PC-9 (cell line): ENCODE data around the gene ANXA10.

ENCODE experiments used
- EZH2 ChIP-seq: fragments of 200-600 bp; sonication (generic); IDR thresholded peaks from 2 replicates; pipeline ENCODE4 v1.8.0; 2017; ENCODE audit warnings: antibody characterized with exemption, low read depth
- TF ChIP-seq, protein P1 (sequence below): fragments of 200-600 bp; sonication (generic); conservative IDR thresholded peaks from 2 replicates; pipeline ENCODE4 v1.6.1; 2017; ENCODE audit warnings: mixed run types, antibody characterized with exemption, mild to moderate bottlenecking, moderate library complexity

DNA sequence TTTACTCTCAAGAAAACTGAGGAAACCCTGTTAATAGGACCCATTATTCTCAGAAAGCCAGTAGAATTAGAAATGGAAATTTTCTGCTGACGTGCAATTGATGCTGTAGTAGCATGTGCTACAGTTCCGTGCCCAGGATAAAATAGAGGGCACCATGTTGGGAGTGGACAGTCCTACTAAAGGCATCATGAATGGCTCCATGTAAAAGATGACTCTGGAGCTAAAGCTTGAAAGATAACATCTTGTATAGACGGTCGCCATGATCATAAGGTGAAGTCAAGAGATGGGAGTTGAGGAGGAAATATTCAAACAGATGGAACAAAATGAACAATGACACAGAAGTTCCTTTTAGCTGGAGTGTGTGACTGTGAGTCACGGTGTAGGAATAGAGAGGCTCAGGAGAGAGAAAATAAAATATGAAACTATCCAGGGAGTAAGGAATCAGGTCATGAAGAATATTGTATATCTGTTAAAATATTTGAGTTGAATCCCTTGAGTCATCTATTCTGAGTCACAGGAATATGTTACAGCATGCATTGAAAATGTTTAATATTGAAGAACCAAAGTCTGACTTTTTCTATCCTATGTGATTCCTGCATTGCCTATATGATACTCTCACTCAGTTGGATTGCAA, 31.8 kb downstream of the ANXA10 start:
- TF ChIP-seq EZH2, result no peak
- TF ChIP-seq, protein P1, sequence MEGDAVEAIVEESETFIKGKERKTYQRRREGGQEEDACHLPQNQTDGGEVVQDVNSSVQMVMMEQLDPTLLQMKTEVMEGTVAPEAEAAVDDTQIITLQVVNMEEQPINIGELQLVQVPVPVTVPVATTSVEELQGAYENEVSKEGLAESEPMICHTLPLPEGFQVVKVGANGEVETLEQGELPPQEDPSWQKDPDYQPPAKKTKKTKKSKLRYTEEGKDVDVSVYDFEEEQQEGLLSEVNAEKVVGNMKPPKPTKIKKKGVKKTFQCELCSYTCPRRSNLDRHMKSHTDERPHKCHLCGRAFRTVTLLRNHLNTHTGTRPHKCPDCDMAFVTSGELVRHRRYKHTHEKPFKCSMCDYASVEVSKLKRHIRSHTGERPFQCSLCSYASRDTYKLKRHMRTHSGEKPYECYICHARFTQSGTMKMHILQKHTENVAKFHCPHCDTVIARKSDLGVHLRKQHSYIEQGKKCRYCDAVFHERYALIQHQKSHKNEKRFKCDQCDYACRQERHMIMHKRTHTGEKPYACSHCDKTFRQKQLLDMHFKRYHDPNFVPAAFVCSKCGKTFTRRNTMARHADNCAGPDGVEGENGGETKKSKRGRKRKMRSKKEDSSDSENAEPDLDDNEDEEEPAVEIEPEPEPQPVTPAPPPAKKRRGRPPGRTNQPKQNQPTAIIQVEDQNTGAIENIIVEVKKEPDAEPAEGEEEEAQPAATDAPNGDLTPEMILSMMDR, result no peak
